A549 treated with AZD9567 at 1 μM for 4 hours (cell line): ENCODE data around the gene C4orf50. TPM values are rescaled to one million over a fixed set of nuclear protein-coding genes. Genes with fewer than 3 reads are reported as not detected.

Experiments
- total RNA-seq: library from RNA; stranded (reverse); fragments of 200-300 nt; extraction: Qiagen RNA extraction; gene quantifications from 5 replicates; pipeline ENCODE4 v1.2.3, GENCODE V29; 2022; ENCODE audit not compliant: insufficient read depth

Gene C4orf50
- not detected in 5 replicates for total RNA-seq

DNA sequence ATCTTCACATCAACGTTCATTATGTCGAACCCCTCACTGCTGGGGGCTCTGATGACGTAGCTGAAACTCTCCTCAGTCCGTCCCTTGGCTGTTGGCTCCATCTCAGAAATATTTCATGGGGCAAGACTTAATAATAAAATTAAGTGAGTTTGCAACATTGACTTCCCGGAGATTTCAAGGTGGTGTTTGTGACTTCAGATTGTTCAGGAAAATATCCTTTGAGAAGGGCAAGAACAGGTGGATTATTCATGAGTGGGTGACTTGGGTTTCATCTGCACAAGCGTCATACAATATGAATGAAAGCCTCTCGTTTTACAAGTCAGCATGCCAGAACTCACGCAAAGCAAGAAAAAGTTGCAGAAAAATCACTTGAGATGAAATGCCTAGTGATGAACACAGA, at the start of gene C4orf50:
Gene C4orf50 (minus strand): TSS at position 101 of the 400 bp plus-strand sequence.

DNA sequence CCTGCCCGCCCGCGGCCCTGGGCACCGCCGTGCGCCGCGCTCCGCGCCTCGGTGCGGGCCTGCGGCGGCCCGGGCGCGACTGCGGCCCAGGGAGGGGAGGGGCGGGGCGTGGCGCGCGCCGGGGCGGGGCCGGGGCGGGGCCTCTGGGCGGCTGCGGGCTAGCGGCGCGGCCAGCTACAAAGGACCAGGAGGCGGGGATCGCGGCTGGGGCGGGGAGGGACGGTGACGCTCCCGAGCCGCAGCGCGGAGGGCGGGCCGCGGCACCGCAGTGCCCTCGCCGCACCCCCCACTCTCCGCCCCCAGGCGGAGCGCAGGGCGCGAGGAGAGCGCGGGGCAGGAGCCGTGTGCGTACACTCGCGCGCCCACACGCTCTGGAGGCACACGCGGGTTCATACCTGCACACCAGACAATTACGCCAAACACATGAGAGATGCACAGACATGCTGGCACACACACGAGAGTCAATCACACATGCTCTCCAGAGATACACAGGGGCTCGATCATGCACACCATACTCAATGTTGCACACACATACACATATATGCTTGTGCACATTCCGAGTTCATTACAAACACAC, 125.1 kb downstream of the C4orf50 start, which contains the start of gene CRMP1:
Gene CRMP1 (minus strand): TSS at position 83 of the 577 bp plus-strand sequence. CDS start 117 bp downstream, outside the sequence.

Other genes starting within 250 kb of the C4orf50 start
- gene CRMP1, start 125.3 kb downstream of the C4orf50 start, total RNA-seq, result 3.1 to 4.5 TPM (median 3.3 TPM) in 5 replicates
- gene JAKMIP1, start 182.1 kb upstream of the C4orf50 start, total RNA-seq, result 0.05 to 0.08 TPM in 2 of 5 replicates, not detected in the others